Coronary artery (tissue), 2 donors: ENCODE results near the gene TMEM74B.

Experiments used
- DNase-seq: peaks from one replicate; pipeline ENCODE4 v3.0.0-alpha.2; 2017; ENCODE audit warnings: low spot score
- H3K27ac ChIP-seq, 2 donors: fragments of 200-600 bp; sonication (generic); one replicate each; pipeline ENCODE4 v1.5.1; 2016 to 2019
- H3K4me3 ChIP-seq: fragments of 200-600 bp; sonication (generic); 2 replicates; pipeline ENCODE4 v1.5.1; 2016; ENCODE audit warnings: mild to moderate bottlenecking, moderate library complexity
- CTCF ChIP-seq: fragments of 200-600 bp; sonication (generic); IDR thresholded peaks from one replicate; pipeline ENCODE4 v1.5.1; 2019; ENCODE audit warnings: antibody characterized with exemption

TMEM74B gene

GRCh38 chr20:1191299-1191698 is 6.5 kb upstream of the TMEM74B start:
- Histone ChIP-seq H3K27ac (no peak overlapping the region), H3K4me3 (no peak overlapping the region)
- no peak for TF ChIP-seq CTCF
- no peak for DNase-seq

- H3K27ac ChIP-seq = no peak overlapping the region
- H3K4me3 ChIP-seq = no peak overlapping the region
- DNase-seq = no peak
- no peak for TF ChIP-seq CTCF
Observed at GRCh38 chr20:1190847-1191246, 6.1 kb upstream of the TMEM74B start.

- DNase-seq = no peak
- no peak for TF ChIP-seq CTCF
- H3K27ac ChIP-seq = no peak overlapping the region
- no peak overlapping the region for H3K4me3 ChIP-seq
Observed at GRCh38 chr20:1189827-1190226, 5.0 kb upstream of the TMEM74B start.

- TF ChIP-seq CTCF = no peak
- H3K4me3 ChIP-seq = no peak overlapping the region
- H3K27ac ChIP-seq = no peak overlapping the region
- DNase-seq = no peak
Observed at GRCh38 chr20:1188347-1188746, 3.6 kb upstream of the TMEM74B start.

- no peak for TF ChIP-seq CTCF
- H3K4me3 ChIP-seq = no peak overlapping the region
- DNase-seq = no peak
- no peak overlapping the region for H3K27ac ChIP-seq
Observed at GRCh38 chr20:1187605-1188171, 2.9 kb upstream of the TMEM74B start.

- TF ChIP-seq CTCF = no peak
- H3K27ac ChIP-seq = no peak overlapping the region
- no peak overlapping the region for H3K4me3 ChIP-seq
- no peak for DNase-seq
Observed at GRCh38 chr20:1186367-1186991, 1.7 kb upstream of the TMEM74B start.

GRCh38 chr20:1185790-1186334 is 1.1 kb upstream of the TMEM74B start:
- Histone ChIP-seq H3K27ac (no peak overlapping the region), H3K4me3 (peak overlapping the region; percentile 73)
- DNase-seq = no peak

More at GRCh38 chr20:1185790-1186334, 1.1 kb upstream of the TMEM74B start:
- no peak for TF ChIP-seq CTCF
